T-helper 2 cell treated with Interferon-gamma antibody and Interleukin-4, amounts not matched to agents 5 μg/mL and 100 μg/mL, for 36 hours (primary cell): ENCODE measurements around the gene UCP3.

Source experiments
- DNase-seq: peaks from one replicate; pipeline ENCODE4 v3.0.0; 2021; ENCODE audit warnings: low spot score
- H3K27ac Mint-ChIP-seq: one replicate; pipeline ENCODE4 v1.8.0; 2021; ENCODE audit warnings: mild to moderate bottlenecking, mixed read lengths
- H3K27me3 Mint-ChIP-seq: one replicate; pipeline ENCODE4 v1.8.0; 2021; ENCODE audit warnings: low read depth, mixed read lengths
- H3K36me3 Mint-ChIP-seq: one replicate; pipeline ENCODE4 v1.8.0; 2021; ENCODE audit warnings: low read depth, mixed read lengths
- H3K4me1 Mint-ChIP-seq: one replicate; pipeline ENCODE4 v1.8.0; 2021; ENCODE audit warnings: low read depth, mixed read lengths
- H3K4me3 Mint-ChIP-seq: one replicate; pipeline ENCODE4 v1.8.0; 2022; ENCODE audit warnings: mild to moderate bottlenecking, moderate library complexity, mixed read lengths
- H3K9me3 Mint-ChIP-seq: one replicate; pipeline ENCODE4 v1.8.0; 2021; ENCODE audit warnings: mixed read lengths

Gene UCP3

DNA sequence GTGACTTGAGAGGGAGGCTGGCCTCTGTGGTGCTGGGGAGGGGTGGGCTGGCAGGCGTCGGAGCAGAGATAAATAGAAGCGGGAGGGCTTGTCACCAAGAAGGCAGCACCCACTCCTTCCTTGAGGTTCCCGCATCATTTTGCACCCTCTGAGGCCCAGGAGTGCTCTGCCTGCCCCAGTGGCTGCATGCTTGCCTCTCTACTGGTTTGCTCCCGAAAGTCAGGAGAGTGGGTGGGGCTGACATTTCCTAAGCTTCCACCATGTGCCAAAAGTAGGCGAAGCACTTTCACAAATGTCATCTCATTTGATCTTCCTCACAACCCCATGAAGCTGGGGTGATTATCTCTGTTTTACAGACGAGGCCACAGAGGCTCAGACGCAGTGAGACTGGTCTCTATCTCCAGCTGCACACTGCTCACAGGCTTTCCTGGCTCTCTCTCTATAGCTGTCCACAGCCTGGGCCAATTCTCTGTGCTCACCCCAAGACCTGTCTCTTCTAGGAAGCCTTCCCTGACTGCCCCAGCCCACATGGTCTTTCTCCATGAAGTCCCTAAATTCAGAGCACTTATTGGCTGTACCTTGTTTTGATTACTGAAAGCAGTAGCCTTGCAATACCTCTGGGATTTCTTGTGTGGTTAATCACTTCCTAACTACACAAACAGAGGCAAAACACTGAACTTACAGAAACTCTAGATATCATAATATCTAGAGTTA is 2.6 kb upstream of the UCP3 start:
- DNase-seq, result peak; percentile 82
- peak overlapping the region; percentile 91 for H3K27ac Mint-ChIP-seq
- H3K36me3 Mint-ChIP-seq, result peaks cover 27% of the 10 kb centered on the region
- no peaks in the 10 kb centered on the region for H3K27me3 Mint-ChIP-seq
- H3K4me3 Mint-ChIP-seq, result peak overlapping the region; percentile 49
- H3K9me3 Mint-ChIP-seq, result no peaks in the 10 kb centered on the region
- H3K4me1 Mint-ChIP-seq, result peaks cover 74% of the 10 kb centered on the region

- Mint-ChIP-seq H3K27ac (peak overlapping the region; percentile 91), H3K4me3 (peak overlapping the region; percentile 51), H3K36me3 (peaks cover 21% of the 10 kb centered on the region), H3K4me1 (peaks cover 73% of the 10 kb centered on the region), H3K9me3 (no peaks in the 10 kb centered on the region), H3K27me3 (no peaks in the 10 kb centered on the region)
- DNase-seq, result no peak
Observed at GRCh38 chr11:74010306-74011300, 1.7 kb upstream of the UCP3 start.

DNA sequence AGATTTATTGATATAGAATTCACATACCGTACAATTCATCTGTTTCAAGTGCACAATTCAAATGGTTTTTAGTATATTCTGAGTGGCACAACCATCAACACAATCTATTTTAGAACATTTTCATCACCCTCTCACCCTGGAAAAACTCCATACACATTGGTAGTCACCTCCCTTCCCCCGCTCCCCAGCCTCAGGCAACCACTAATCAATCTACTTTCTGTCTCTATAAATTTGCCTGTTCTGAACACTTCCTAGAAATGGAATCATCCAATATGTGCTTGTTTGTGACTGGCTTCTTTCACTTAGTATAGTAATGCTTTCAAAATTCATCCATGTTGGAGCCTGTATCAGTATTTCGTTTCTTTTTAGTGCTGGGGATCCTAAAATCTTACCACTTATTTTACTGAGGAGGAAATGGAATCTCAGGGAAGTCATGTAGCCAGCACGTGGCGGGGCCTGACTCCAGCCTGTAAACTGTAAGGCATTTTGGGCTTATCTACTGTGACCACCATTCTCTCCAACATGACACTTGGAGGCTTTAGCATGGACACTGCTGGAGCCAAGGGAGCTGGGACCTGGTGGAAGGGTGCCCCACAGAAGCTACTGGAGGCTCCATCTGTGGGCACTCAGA is 905 bp upstream of the UCP3 start:
- Mint-ChIP-seq H3K27ac (peak overlapping the region; percentile 91), H3K4me1 (peaks cover 73% of the 10 kb centered on the region), H3K4me3 (peak overlapping the region; percentile 51), H3K27me3 (no peaks in the 10 kb centered on the region), H3K9me3 (no peaks in the 10 kb centered on the region), H3K36me3 (peaks cover 22% of the 10 kb centered on the region)
- no peak for DNase-seq

DNA sequence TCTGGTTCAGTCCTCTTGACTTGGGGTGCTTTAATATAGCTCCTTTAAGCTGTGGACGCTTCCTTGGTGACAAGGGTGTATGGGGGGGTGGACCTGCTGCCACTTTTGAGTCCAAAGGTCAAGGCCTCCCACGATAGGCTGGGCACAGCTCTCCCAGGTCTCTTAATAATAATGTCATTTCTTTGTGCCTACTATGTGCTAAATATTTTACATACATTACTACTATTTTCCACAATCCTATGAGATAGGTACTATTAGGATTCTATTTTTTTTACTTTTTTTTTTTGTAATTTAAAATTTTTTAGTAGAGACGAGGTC is 304 bp upstream of the UCP3 start:
- Mint-ChIP-seq H3K27ac (peak overlapping the region; percentile 36), H3K36me3 (peaks cover 21% of the 10 kb centered on the region), H3K27me3 (no peaks in the 10 kb centered on the region), H3K4me1 (peaks cover 73% of the 10 kb centered on the region), H3K4me3 (no peak overlapping the region), H3K9me3 (no peaks in the 10 kb centered on the region)
- no peak for DNase-seq

GRCh38 chr11:74007691-74008372 is 1.1 kb downstream of the UCP3 start:
- no peak overlapping the region for H3K4me3 Mint-ChIP-seq

GRCh38 chr11:74006743-74007304 is 2.1 kb downstream of the UCP3 start:
- no peak for DNase-seq
- Mint-ChIP-seq H3K4me3 (no peak overlapping the region), H3K4me1 (peaks cover 75% of the 10 kb centered on the region), H3K27ac (peak overlapping the region; percentile 75), H3K9me3 (no peaks in the 10 kb centered on the region), H3K27me3 (no peaks in the 10 kb centered on the region), H3K36me3 (peaks cover 32% of the 10 kb centered on the region)

More at GRCh38 chr11:74007691-74008372, 1.1 kb downstream of the UCP3 start:
- peaks cover 78% of the 10 kb centered on the region for H3K4me1 Mint-ChIP-seq
- H3K27ac Mint-ChIP-seq, result peak overlapping the region; percentile 55
- peaks cover 28% of the 10 kb centered on the region for H3K36me3 Mint-ChIP-seq
- DNase-seq, result no peak
- no peaks in the 10 kb centered on the region for H3K9me3 Mint-ChIP-seq
- no peaks in the 10 kb centered on the region for H3K27me3 Mint-ChIP-seq

GRCh38 chr11:74005721-74006517 is 3.0 kb downstream of the UCP3 start:
- peaks cover 35% of the 10 kb centered on the region for H3K36me3 Mint-ChIP-seq
- H3K4me1 Mint-ChIP-seq, result peaks cover 66% of the 10 kb centered on the region
- H3K9me3 Mint-ChIP-seq, result no peaks in the 10 kb centered on the region
- DNase-seq, result no peak
- no peaks in the 10 kb centered on the region for H3K27me3 Mint-ChIP-seq
- peak overlapping the region; percentile 94 for H3K27ac Mint-ChIP-seq
- peak overlapping the region; percentile 79 for H3K4me3 Mint-ChIP-seq

GRCh38 chr11:74004759-74005615 is 3.9 kb downstream of the UCP3 start:
- Mint-ChIP-seq H3K27ac (peak overlapping the region; percentile 94), H3K9me3 (no peaks in the 10 kb centered on the region), H3K4me3 (peak overlapping the region; percentile 79), H3K27me3 (no peaks in the 10 kb centered on the region), H3K36me3 (peaks cover 37% of the 10 kb centered on the region), H3K4me1 (peaks cover 57% of the 10 kb centered on the region)
- peak; percentile 83 for DNase-seq

- Mint-ChIP-seq H3K27me3 (no peaks in the 10 kb centered on the region), H3K9me3 (no peaks in the 10 kb centered on the region), H3K4me1 (peaks cover 58% of the 10 kb centered on the region), H3K27ac (peak overlapping the region; percentile 70), H3K36me3 (peaks cover 39% of the 10 kb centered on the region), H3K4me3 (peak overlapping the region; percentile 79)
- DNase-seq, result no peak
Observed at GRCh38 chr11:74004046-74004695, 4.7 kb downstream of the UCP3 start.

GRCh38 chr11:74002832-74003231 is 6.1 kb downstream of the UCP3 start:
- Mint-ChIP-seq H3K9me3 (no peaks in the 10 kb centered on the region), H3K4me1 (peaks cover 48% of the 10 kb centered on the region), H3K4me3 (no peak overlapping the region), H3K27me3 (no peaks in the 10 kb centered on the region), H3K36me3 (peaks cover 39% of the 10 kb centered on the region), H3K27ac (peak overlapping the region; percentile 37)
- DNase-seq, result no peak

GRCh38 chr11:74001822-74002286 is 7.0 kb downstream of the UCP3 start:
- Mint-ChIP-seq H3K36me3 (peaks cover 39% of the 10 kb centered on the region), H3K4me3 (no peak overlapping the region), H3K27ac (peak overlapping the region; percentile 56), H3K4me1 (peaks cover 50% of the 10 kb centered on the region), H3K27me3 (no peaks in the 10 kb centered on the region), H3K9me3 (no peaks in the 10 kb centered on the region)
- DNase-seq, result no peak
